SK-N-MC (cell line): ENCODE measurements around the gene DHCR7.

Source experiments
- DNase-seq: peaks from one replicate; pipeline ENCODE4 v3.0.0-alpha.2; 2011; ENCODE audit warnings: low read depth, low spot score
- H3K27ac ChIP-seq: fragments of 200-600 bp; sonication (generic); 2 replicates; pipeline ENCODE4 v1.5.1; 2016; ENCODE audit warnings: mixed run types
- H3K36me3 ChIP-seq: fragments of 200-600 bp; sonication (generic); 2 replicates; pipeline ENCODE4 v1.6.1; 2017; ENCODE audit warnings: antibody characterized with exemption, low read length, mixed read lengths; ENCODE audit not compliant: insufficient read depth
- H3K4me3 ChIP-seq: fragments of 200-600 bp; sonication (generic); 2 replicates; pipeline ENCODE4 v1.5.1; 2016
- H3K9ac ChIP-seq: fragments of 200-600 bp; sonication (generic); 2 replicates; pipeline ENCODE4 v1.8.0; 2017; ENCODE audit warnings: mixed run types, mixed read lengths; ENCODE audit not compliant: insufficient read length
- H3K9me3 ChIP-seq: fragments of 200-600 bp; sonication (generic); 2 replicates; pipeline ENCODE4 v1.6.1; 2017; ENCODE audit warnings: low read depth, mild to moderate bottlenecking, antibody characterized with exemption, low read length, moderate library complexity, mixed read lengths
- EZH2 ChIP-seq: fragments of 200-600 bp; sonication (generic); IDR thresholded peaks from one replicate; pipeline ENCODE4 v1.6.1; 2017; ENCODE audit warnings: antibody characterized with exemption
- FOXP2 ChIP-seq: optimal IDR thresholded peaks from 2 replicates; pipeline ENCODE3; 2011; ENCODE audit warnings: mild to moderate bottlenecking, moderate library complexity; ENCODE audit not compliant: insufficient read depth; ENCODE audit errors: extremely low read length, control extremely low read depth
- POLR2AphosphoS5 ChIP-seq: IDR thresholded peaks from 2 replicates; pipeline ENCODE4 v1.6.1; 2012; ENCODE audit warnings: mild to moderate bottlenecking, low read depth, low read length, borderline replicate concordance

The DHCR7 gene

DNA sequence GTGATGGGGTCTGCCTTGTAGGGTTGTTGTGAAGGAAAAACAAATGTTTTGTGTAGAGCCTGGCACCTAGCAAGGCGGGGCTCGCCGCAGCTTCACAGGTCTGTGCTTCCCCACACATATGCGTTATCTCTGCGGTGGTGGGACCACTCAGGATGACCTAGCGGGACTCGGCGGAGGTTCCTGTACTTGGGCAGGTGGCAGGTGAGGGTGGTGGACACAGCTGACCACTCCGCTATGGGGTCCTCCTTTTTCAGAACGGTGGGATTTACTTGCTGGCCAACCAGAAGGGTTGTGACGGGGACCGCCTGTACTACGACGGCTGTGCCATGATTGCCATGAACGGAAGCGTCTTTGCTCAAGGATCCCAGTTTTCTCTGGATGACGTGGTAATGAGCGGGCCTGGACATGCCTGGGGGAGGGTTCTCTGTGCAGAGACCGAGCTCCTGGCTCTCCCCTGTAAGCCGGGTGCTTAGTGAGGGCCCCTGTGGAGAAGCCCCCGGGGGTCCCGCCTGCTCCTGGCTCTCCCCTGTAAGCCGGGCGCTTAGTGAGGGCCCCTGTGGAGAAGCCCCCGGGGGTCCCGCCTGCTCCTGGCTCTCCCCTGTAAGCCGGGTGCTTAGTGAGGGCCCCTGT is 26.1 kb upstream of the DHCR7 start:
- TF ChIP-seq POLR2AphosphoS5 (no peak), FOXP2 (no peak), EZH2 (no peak)
- no peak overlapping the region for H3K4me3 ChIP-seq
- no peaks in the 10 kb centered on the region for H3K9me3 ChIP-seq
- no peak overlapping the region for H3K9ac ChIP-seq
- peaks cover 13% of the 10 kb centered on the region; the same call in 1 of the 2 replicates for H3K36me3 ChIP-seq
- H3K27ac ChIP-seq: no peak overlapping the region
- DNase-seq: no peak

DNA sequence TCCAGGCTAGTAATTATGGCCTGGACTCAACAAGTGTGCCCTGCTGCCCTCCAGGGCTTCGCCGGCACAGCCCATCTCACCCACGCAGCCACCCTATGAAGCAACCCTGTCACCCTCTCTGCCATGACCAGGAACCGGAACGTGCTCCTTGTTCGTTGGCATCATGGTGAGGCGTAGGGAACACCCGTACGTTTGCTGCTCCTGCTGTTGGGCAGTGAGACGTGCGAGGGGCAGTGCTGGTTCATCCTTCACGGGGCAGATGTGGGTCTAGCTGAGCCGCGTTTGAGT is 25.5 kb upstream of the DHCR7 start:
- Histone ChIP-seq H3K9me3 (no peaks in the 10 kb centered on the region), H3K4me3 (no peak overlapping the region), H3K36me3 (peaks cover 13% of the 10 kb centered on the region; the same call in 1 of the 2 replicates), H3K27ac (no peak overlapping the region), H3K9ac (no peak overlapping the region)
- DNase-seq: no peak
- TF ChIP-seq EZH2 (no peak), POLR2AphosphoS5 (no peak)

DNA sequence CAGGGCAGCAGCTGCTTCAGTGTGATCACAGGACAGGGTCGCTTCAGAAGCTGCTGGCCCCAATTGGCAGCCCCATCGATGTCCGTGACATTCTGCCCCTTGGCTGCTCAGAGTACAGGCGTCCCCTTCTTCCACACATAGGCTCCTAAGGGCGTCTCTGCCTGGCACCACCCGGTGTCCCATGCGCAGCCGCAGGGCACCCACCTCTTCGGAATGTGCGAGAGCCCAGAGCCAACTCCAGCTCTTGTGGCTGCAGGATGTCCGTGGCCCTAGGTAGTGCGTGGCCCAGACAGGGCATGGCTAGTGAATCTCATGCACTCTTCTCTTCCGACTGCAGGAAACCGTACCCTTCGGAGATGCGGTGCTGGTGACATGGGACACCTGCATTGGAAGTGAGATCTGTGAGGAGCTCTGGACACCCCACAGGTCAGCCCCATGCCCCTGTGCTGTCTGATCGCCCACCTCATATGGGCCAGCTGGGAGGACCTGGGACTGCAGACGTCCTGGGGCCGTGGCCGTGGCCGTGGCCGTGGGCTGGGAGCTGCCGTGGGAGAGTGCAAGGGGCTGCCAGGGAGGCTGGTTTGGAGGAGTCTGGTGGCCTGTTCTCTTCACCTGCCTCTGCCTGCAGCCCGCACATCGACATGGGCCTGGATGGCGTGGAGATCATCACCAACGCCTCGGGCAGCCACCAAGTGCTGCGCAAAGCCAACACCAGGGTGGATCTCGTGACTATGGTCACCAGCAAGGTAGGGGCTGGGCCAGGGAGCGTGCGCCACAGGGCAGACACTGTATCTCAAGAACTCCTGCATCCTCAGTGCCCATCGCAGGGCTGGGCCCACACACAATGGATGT is 25.0 kb upstream of the DHCR7 start:
- Histone ChIP-seq H3K9me3 (no peaks in the 10 kb centered on the region), H3K9ac (no peak overlapping the region), H3K36me3 (peaks cover 13% of the 10 kb centered on the region; the same call in 1 of the 2 replicates), H3K4me3 (no peak overlapping the region), H3K27ac (no peak overlapping the region)
- TF ChIP-seq EZH2: no peak
- no peak for TF ChIP-seq POLR2AphosphoS5
- no peak for TF ChIP-seq FOXP2
- no peak for DNase-seq

DNA sequence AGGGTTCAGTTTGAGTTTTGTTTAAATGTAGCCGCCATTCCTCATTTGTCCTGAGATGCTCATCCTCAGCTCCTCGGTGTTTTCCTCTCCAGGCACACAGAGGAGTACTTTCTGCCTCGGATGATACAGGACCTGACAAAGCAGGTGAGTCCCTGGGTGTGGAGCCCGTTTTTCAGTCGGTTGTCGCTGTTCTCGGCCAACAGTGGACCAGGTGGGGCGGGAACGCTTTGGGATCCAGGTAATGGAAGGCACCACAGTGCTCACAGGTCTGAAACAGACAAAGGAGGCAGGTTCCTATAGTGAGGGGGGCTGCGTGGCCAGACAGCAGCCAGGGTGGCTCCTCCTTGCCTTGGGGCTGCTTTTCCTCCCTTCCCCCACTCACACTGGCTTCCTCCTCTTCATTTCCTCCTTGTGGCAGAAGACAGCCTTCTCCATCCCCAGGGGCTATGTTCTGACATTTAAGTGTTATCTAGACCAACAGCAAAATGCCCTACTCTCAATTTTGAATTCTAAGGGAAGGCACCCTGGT is 24.2 kb upstream of the DHCR7 start:
- TF ChIP-seq EZH2: no peak
- TF ChIP-seq FOXP2: no peak
- no peak for TF ChIP-seq POLR2AphosphoS5
- Histone ChIP-seq H3K9ac (no peak overlapping the region), H3K4me3 (no peak overlapping the region), H3K9me3 (no peaks in the 10 kb centered on the region), H3K36me3 (peaks cover 13% of the 10 kb centered on the region; the same call in 1 of the 2 replicates), H3K27ac (no peak overlapping the region)
- DNase-seq: no peak

DNA sequence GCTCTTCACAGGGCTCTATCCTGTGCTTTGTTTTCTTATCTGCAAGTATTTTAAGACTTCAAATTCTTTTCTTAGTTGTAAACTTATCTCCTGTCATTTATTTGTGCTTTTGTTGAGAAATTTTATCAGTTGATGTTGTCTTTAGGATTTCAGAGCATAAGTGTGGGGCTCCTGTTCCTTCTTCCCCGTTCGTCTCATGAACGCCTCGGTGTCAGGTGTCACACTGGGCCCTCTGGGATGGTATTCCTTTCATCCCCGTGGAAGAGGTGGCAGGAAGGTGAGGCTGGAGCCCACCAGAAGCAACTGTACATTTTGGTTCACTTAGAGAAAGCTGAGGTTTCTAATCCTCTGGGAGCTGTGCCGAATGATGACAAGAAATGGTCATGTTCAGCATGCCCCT is 22.8 kb upstream of the DHCR7 start:
- no peak for DNase-seq
- H3K9me3 ChIP-seq: no peaks in the 10 kb centered on the region
- H3K4me3 ChIP-seq: no peak overlapping the region
- H3K27ac ChIP-seq: no peak overlapping the region
- TF ChIP-seq POLR2AphosphoS5 (no peak), EZH2 (no peak)
- H3K9ac ChIP-seq: no peak overlapping the region
- H3K36me3 ChIP-seq: peaks cover 13% of the 10 kb centered on the region; the same call in 1 of the 2 replicates

DNA sequence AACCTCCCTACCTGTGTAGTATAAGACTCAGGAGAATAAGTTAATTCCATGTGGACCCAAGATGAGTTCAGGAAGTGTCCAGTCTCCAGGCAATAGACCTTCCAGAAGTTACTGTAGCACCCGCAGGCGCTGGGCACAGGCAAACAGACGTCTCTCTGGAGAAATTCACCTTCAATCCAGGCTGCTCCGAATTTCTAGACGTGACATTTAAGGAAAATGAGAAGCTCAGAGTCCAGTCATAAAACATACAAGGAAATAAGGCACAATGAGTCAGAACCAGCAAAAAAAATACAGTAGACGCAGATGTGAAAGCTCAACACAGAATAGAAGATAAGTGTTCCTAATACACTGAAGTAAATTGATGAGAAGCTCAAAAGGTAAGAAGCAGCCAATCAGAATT is 19.0 kb upstream of the DHCR7 start:
- H3K9me3 ChIP-seq: no peaks in the 10 kb centered on the region
- no peak overlapping the region for H3K4me3 ChIP-seq
- H3K36me3 ChIP-seq: no peaks in the 10 kb centered on the region
- no peak for DNase-seq
- no peak overlapping the region for H3K9ac ChIP-seq
- no peak overlapping the region for H3K27ac ChIP-seq
- no peak for TF ChIP-seq POLR2AphosphoS5
- no peak for TF ChIP-seq FOXP2
- TF ChIP-seq EZH2: no peak

DNA sequence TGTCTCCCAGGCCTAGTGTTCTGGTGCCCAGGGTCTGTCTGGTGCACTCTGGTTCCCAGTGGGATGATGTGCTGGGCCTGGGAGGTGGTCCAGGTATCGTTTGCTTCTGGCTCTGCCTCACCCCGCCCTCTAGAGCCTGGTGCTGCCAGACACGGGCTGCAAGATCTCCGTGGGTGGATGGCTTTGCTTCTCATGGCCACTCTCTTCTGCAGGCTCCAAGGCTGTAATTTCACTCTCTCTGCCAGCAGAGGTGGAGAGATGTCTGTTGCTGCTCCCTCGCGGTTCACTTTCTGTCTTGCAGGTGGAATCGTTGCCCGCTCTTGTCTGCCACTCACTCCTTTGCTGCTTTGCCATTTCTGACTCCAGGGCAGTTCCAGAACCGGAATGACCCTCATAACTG is 18.2 kb upstream of the DHCR7 start:
- no peak for DNase-seq
- TF ChIP-seq POLR2AphosphoS5 (no peak), EZH2 (no peak), FOXP2 (no peak)
- Histone ChIP-seq H3K36me3 (no peaks in the 10 kb centered on the region), H3K9ac (no peak overlapping the region), H3K4me3 (no peak overlapping the region), H3K9me3 (no peaks in the 10 kb centered on the region), H3K27ac (no peak overlapping the region)

DNA sequence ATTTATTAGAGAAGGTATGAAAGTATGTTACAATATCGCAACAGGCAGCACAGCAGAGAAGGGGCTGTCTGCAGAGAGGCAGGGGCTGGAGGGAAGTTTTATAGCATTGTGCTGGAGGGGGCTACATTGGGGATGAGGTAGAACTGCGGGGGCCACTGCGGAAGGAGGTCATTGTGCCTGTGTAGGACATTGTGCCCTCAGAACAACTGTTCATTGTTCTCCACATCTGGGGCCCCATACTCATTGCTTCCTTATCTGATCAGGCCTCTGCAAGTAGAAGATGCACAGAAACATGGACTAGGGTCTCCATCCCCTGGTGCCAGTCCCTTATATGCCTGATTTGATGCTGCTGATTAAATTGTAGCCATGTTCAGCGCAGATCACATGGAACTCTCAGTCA is 16.9 kb upstream of the DHCR7 start:
- Histone ChIP-seq H3K36me3 (peaks cover 5% of the 10 kb centered on the region; the same call in 1 of the 2 replicates), H3K9me3 (no peaks in the 10 kb centered on the region), H3K27ac (no peak overlapping the region), H3K9ac (no peak overlapping the region), H3K4me3 (no peak overlapping the region)
- no peak for TF ChIP-seq EZH2
- no peak for TF ChIP-seq FOXP2
- TF ChIP-seq POLR2AphosphoS5: no peak
- no peak for DNase-seq
